GM12872 (cell line): ENCODE results near the gene PSMC5.

Experiments
- CTCF ChIP-seq: IDR thresholded peaks from 3 replicates; pipeline ENCODE4 v1.5.1; 2011; ENCODE audit warnings: low read depth, mild to moderate bottlenecking, low read length, moderate library complexity; ENCODE audit not compliant: insufficient read depth

The PSMC5 gene

DNA sequence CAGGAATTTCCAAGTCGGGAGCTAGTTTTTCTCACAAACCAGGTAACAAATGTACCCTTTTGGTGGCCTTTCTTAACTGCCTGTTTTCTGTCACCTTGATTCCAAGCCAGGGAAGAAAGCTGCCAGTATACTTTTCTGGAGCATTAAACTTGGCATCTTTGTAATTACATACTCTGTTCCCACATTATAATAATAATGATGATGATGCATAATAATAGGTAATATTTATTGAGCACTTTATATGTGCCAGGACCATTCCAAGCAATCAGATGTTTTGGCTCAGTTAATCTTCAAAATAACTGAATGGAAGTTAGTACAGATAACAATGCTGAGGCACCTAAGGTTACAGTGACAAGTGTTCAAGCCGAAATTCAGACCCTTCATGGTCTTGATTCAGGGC is 11.1 kb upstream of the PSMC5 start:
- TF ChIP-seq CTCF, result no peak

GRCh38 chr17:63816669-63817068 is 10.6 kb upstream of the PSMC5 start:
- no peak for TF ChIP-seq CTCF

DNA sequence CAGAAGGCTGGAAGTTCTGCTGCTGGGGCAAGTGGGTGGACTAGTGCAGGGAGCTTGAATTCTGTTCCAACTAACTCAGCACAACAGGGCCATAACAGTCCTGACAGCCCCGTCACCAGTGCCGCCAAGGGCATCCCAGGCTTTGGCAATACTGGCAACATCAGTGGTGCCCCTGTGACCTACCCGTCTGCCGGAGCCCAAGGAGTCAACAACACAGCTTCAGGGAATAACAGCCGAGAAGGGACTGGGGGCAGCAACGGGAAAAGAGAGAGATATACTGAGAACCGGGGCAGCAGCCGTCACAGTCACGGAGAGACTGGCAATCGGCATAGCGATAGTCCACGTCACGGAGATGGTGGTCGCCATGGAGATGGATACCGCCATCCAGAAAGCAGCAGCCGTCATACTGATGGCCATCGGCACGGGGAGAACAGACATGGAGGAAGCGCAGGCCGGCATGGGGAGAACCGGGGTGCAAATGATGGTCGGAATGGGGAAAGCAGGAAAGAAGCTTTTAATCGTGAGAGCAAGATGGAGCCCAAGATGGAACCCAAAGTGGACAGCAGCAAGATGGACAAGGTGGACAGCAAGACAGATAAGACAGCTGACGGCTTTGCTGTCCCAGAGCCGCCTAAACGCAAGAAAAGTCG is 9.4 kb upstream of the PSMC5 start:
- TF ChIP-seq CTCF, result no peak

DNA sequence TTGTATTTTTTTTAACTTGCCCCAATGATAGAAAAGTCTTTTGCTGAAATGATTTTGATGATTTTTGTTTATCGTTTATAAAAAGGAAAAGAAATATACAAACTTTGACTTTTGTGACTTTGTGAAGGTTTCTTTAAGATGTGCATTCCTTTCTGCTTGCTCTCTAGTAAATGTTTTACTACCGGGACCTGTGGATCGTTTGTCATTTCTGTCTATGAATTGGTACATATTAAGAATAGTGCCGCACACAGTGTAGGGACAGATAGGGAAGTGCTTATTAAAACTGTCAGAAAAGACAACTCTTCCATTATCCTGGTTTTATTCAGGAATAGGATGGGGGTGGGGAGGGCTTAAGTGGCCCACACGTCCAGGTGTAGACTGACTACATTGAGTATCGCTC is 8.1 kb upstream of the PSMC5 start:
- TF ChIP-seq CTCF, result no peak

DNA sequence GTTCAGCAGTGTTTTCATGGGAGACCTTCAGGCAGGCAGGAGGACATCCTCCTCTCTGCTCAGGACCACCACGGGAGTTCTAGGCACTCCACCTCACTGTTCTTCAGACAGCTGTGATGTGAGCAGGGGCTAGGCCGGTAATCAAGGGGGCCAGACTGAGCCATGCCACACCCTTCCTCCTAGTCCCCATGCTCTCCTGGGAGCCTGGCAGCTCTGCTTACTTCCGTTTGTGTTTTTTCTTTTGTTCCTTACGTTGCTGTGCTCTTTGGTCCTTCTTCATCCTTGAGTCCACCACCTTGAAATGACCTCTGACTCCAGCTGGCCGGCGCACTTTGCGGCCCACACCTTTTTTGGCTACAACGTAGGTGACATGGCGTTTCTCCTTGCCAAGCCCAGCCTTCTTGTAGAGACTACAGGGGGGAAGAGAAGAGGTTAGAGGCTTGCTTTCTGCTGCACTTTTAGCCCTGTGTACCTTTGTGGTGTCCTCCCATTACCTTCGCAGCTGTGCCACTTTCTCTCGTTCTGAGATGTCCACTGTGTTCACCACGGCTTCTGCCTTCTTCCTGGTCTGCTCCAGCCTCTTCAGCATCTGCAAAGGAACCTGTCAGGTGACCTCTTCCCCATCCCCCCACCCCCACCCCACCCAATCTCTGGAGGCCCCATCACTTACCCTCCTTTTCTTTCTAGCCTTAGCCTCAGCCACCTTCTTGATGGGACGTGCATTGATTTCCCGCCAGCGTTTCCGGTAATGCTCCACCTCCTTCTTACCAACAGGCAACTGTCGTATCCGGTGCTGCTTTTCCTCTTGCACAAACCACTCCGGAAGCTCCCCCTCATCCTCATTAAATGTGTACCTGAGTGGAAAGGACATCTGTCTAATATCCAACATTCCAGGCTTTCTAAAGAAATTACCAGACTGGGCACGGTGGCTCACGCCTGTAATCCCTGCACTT is 7.4 kb upstream of the PSMC5 start:
- TF ChIP-seq CTCF, result no peak

DNA sequence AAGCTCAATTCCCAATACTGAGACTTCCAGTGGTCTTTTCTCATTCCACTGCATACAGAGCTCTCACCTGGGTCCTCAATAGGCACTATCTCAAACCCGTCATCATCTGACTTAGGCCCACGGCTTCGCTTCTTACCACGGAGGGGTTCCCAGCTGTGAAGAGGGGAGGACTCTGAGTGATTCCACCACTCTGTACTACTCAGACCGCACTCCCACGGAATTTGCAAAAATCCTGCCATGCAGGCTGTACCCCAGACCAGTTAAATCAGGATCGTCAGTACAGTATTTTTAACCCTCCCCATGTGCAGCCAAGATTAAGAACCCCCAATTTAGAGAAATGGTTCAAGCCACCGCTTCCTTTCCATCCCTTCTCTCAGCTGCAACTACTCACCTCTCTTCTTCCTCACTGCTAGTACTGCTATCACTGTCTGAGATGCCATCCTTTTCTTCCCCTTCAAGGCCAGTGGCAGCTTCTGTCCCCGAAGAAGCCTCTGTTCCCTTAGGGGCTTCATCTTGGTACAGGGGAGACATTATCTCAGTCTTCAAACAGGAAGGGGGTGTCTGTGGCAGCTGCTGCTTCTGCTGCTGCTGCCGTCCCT is 6.2 kb upstream of the PSMC5 start:
- no peak for TF ChIP-seq CTCF

- no peak for TF ChIP-seq CTCF
Observed at GRCh38 chr17:63821804-63822203, 5.4 kb upstream of the PSMC5 start.
